Measurements from ENCODE around the gene LRRC3. TPM values are rescaled to one million over a fixed set of nuclear protein-coding genes. Genes with fewer than 3 reads are reported as not detected.
"Not testable (repeated sequence)": the region's sequence is repeated elsewhere in the genome, so short reads cannot be mapped to it uniquely, and the experiment has no call there.

Gene LRRC3
- total RNA-seq, 1 donor from 2014 or later = 3.8 TPM

- no peak for DNase-seq (ENCODE audit: low spot score)
These were observed 23.0 kb downstream of the LRRC3 start for GRCh38 chr21:44478124-44478800.

GRCh38 chr21:44478801-44479167 lies 23.5 kb downstream of the LRRC3 start:
- no peak for DNase-seq (ENCODE audit: low spot score)

GRCh38 chr21:44479556-44480199 lies 24.4 kb downstream of the LRRC3 start:
- not testable (repeated sequence) for DNase-seq (ENCODE audit: low spot score)

GRCh38 chr21:44480200-44481053 lies 25.1 kb downstream of the LRRC3 start:
- DNase-seq (ENCODE audit: low spot score) = no peak

- no peak for DNase-seq (ENCODE audit: low spot score)
These were observed 27.4 kb downstream of the LRRC3 start for GRCh38 chr21:44482581-44483287.

- DNase-seq (ENCODE audit: low spot score) = no peak
These were observed 28.3 kb downstream of the LRRC3 start for GRCh38 chr21:44483288-44484237.

- DNase-seq (ENCODE audit: low spot score) = no peak
These were observed 29.4 kb downstream of the LRRC3 start for GRCh38 chr21:44484498-44485253.

- DNase-seq (ENCODE audit: low spot score) = no peak
These were observed 30.0 kb downstream of the LRRC3 start for GRCh38 chr21:44485254-44485793.

- DNase-seq (ENCODE audit: low spot score) = no peak
These were observed 30.5 kb downstream of the LRRC3 start for GRCh38 chr21:44485796-44486195.

GRCh38 chr21:44486302-44486701 lies 31.0 kb downstream of the LRRC3 start:
- DNase-seq (ENCODE audit: low spot score) = no peak

GRCh38 chr21:44487831-44488230 lies 32.5 kb downstream of the LRRC3 start:
- DNase-seq (ENCODE audit: low spot score) = no peak

- no peak for DNase-seq (ENCODE audit: low spot score)
These were observed 34.7 kb downstream of the LRRC3 start for GRCh38 chr21:44489962-44490361.

GRCh38 chr21:44490405-44490804 lies 35.1 kb downstream of the LRRC3 start:
- no peak for DNase-seq (ENCODE audit: low spot score)

GRCh38 chr21:44490816-44491215 lies 35.5 kb downstream of the LRRC3 start:
- no peak for DNase-seq (ENCODE audit: low spot score)

GRCh38 chr21:44492567-44493385 lies 37.5 kb downstream of the LRRC3 start:
- DNase-seq (ENCODE audit: low spot score) = no peak

GRCh38 chr21:44494418-44494817 lies 39.1 kb downstream of the LRRC3 start:
- DNase-seq (ENCODE audit: low spot score) = no peak

- DNase-seq (ENCODE audit: low spot score) = no peak
These were observed 39.6 kb downstream of the LRRC3 start for GRCh38 chr21:44494956-44495355.

Data from mesenteric fat pad (tissue), 1 donor.